Spleen (tissue), 11 donors: ENCODE data around the gene HARS2. TPM values are rescaled to one million over a fixed set of nuclear protein-coding genes. Genes with fewer than 3 reads are reported as not detected.

Experiments used
- DNase-seq: peaks from one replicate; pipeline ENCODE4 v3.0.0-alpha.2; 2020
- H3K27ac ChIP-seq, 8 donors: fragments of 200-600 bp; sonication (generic) in 7 of 8; 1 replicate in 4 of 8; 2 replicates in 4 of 8; pipeline versions ENCODE4 v1.5.0 to v1.8.0; 2016 to 2021; ENCODE audit warnings: inconsistent platforms in 4 of 8, mild to moderate bottlenecking in 4 of 8, moderate library complexity in 1 of 8
- H3K27me3 ChIP-seq, 7 donors: fragments of 200-600 bp; sonication (generic) in 6 of 7; replicated peaks in 1 of 7; 1 replicate in 4 of 7; 2 replicates in 3 of 7; pipeline versions ENCODE4 v1.5.0 to v1.8.0; 2016 to 2021; ENCODE audit warnings: inconsistent platforms in 3 of 7, mild to moderate bottlenecking in 1 of 7
- H3K36me3 ChIP-seq, 6 donors: fragments of 200-600 bp; sonication (generic) in 5 of 6; 1 replicate in 4 of 6; 2 replicates in 2 of 6; pipeline versions ENCODE4 v1.5.0 to v1.8.0; 2016 to 2021; ENCODE audit warnings: inconsistent platforms in 2 of 6
- H3K4me1 ChIP-seq, 6 donors: fragments of 200-600 bp; sonication (generic) in 5 of 6; 1 replicate in 3 of 6; 2 replicates in 3 of 6; pipeline versions ENCODE4 v1.5.0 to v1.8.0; 2016 to 2021; ENCODE audit warnings: inconsistent platforms in 3 of 6
- H3K4me3 ChIP-seq, 8 donors: fragments of 200-600 bp; sonication (generic) in 7 of 8; 1 replicate in 4 of 8; 2 replicates in 4 of 8; pipeline versions ENCODE4 v1.5.0 to v1.8.0; 2016 to 2021; ENCODE audit warnings: inconsistent platforms in 4 of 8, mild to moderate bottlenecking in 4 of 8, moderate library complexity in 2 of 8
- H3K9me3 ChIP-seq, 8 donors: fragments of 200-600 bp; sonication (generic) in 7 of 8; 1 replicate in 4 of 8; 2 replicates in 4 of 8; pipeline versions ENCODE4 v1.5.0 to v1.8.0; 2016 to 2021; ENCODE audit warnings: inconsistent platforms in 4 of 8
- CTCF ChIP-seq, 11 experiments: fragments of 200-600 bp in 7 of 11; fragments of 450-650 bp in 4 of 11; sonication (generic) in 4 of 11; IDR thresholded peaks in 8 of 11; conservative IDR thresholded peaks in 3 of 11; 1 replicate in 7 of 11; 2 replicates in 4 of 11; pipeline versions ENCODE4 v1.4.0 to v1.8.0; 2016 to 2021; ENCODE audit warnings: antibody characterized with exemption in 11 of 11, inconsistent platforms in 4 of 11, mild to moderate bottlenecking in 1 of 11
- POLR2A ChIP-seq, 3 donors: fragments of 450-650 bp; IDR thresholded peaks; one replicate each; pipeline ENCODE4 v1.5.1; 2017; ENCODE audit warnings: antibody characterized with exemption in 3 of 3, mild to moderate bottlenecking in 1 of 3
- POLR2AphosphoS5 ChIP-seq, 3 donors: sonication (generic); formaldehyde crosslinking; IDR thresholded peaks; one replicate each; pipeline ENCODE4 v1.5.1; 2017; ENCODE audit warnings: antibody characterized with exemption in 3 of 3
- WGBS, 5 donors: extraction: QIAGEN DNeasy Blood & Tissue Kit in 3 of 5; methylation state at CpG; one replicate each; pipeline versions ENCODE4 v1.1.5 to v1.1.7; 2013 to 2018; 5-methylcytosine and 5-hydroxymethylcytosine counted together
- intact Hi-C: fragments of 100-400 bp; cut with DNase I; formaldehyde crosslinking; loops from one replicate; pipeline ENCODE4 v1.15.0; 2023; ENCODE audit warnings: low total_unique reads
- polyA plus RNA-seq, 3 donors: library from polyadenylated mRNA; stranded (reverse); fragments of 200-250 nt; gene quantifications; one replicate each; pipeline ENCODE4 v1.2.1, GENCODE V29; 2013
- total RNA-seq, 7 donors: library from RNA; depleted of rRNA in 3 of 7; stranded (reverse); fragments of >200 nt in 3 of 7; fragmentation: NEBNext Ultra II Directional in 4 of 7; extraction: Animal tissue kit (Norgen Biotek cat#: 25700) in 4 of 7; gene quantifications; one replicate each; pipeline versions ENCODE4 v1.1.0 to v1.2.1, GENCODE V29; 2016 to 2021
- donor health status: healthy with polysubstance abuse.
- donor health status: DM: no; HTN: no; CAD: no; lungs with moderate emphysema.
- donor health status: DM: no; HTN: no; CAD: no.
- donor health status: Bipolar disorder and iron deficiency.
- donor health status: healthy.
- donor health status: DM: no; HTN: no; CAD: no.
- donor health status: DM: yes; HTN: yes; CAD: no.

Gene HARS2
- total and polyA plus RNA-seq, 10 donors: 16.5 to 40.8 (median 36.1) TPM

- intact Hi-C loops: no loop called here
Measured at GRCh38 chr5:140690376-140690932, 801 bp upstream of the HARS2 start.

GRCh38 chr5:140694276-140694675 is 3.0 kb downstream of the HARS2 start:
- H3K36me3 ChIP-seq: peaks cover 2 to 68% (median 61%) of the 10 kb centered on the region in 6 donors
- H3K4me1 ChIP-seq: peaks cover 17 to 51% (median 39%) of the 10 kb centered on the region in 6 donors
- no peak for DNase-seq
- no peak overlapping the region for H3K4me3 ChIP-seq
- WGBS, 5 donors: 82 to 88% (median 86%) methylated on average over 5 of the region's 5 CpGs
- no peak overlapping the region for H3K27ac ChIP-seq
- TF ChIP-seq POLR2A (IDR thresholded peaks at IDR 0.05) (no peak), CTCF (IDR thresholded peaks at IDR 0.05 in 8 of 11, conservative IDR thresholded peaks at IDR 0.05 in 3 of 11) (no peak), POLR2AphosphoS5 (IDR thresholded peaks at IDR 0.05) (no peak)
- intact Hi-C loops: no loop called here
- no peaks in the 10 kb centered on the region for H3K27me3 ChIP-seq
- no peaks in the 10 kb centered on the region for H3K9me3 ChIP-seq

More at GRCh38 chr5:140690376-140690932, 801 bp upstream of the HARS2 start:
- WGBS, 5 donors: 52 to 64% (median 54%) methylated on average over 8 of the region's 8 CpGs
- H3K27me3 ChIP-seq: no peaks in the 10 kb centered on the region
- no peak for DNase-seq
- TF ChIP-seq POLR2A (IDR thresholded peaks at IDR 0.05): no peak
- no peak for TF ChIP-seq POLR2AphosphoS5 (IDR thresholded peaks at IDR 0.05)
- TF ChIP-seq CTCF (IDR thresholded peaks at IDR 0.05 in 8 of 11, conservative IDR thresholded peaks at IDR 0.05 in 3 of 11): no peak
- H3K4me3 ChIP-seq: peak overlapping the region; percentile 82 to 95 (median 92)
- H3K36me3 ChIP-seq: peaks cover 0 to 67% (median 41%) of the 10 kb centered on the region in 6 donors
- H3K27ac ChIP-seq: peak overlapping the region; percentile 83 to 95 (median 90)
- H3K4me1 ChIP-seq: peaks cover 17 to 66% (median 39%) of the 10 kb centered on the region in 6 donors
- no peaks in the 10 kb centered on the region for H3K9me3 ChIP-seq

DNA sequence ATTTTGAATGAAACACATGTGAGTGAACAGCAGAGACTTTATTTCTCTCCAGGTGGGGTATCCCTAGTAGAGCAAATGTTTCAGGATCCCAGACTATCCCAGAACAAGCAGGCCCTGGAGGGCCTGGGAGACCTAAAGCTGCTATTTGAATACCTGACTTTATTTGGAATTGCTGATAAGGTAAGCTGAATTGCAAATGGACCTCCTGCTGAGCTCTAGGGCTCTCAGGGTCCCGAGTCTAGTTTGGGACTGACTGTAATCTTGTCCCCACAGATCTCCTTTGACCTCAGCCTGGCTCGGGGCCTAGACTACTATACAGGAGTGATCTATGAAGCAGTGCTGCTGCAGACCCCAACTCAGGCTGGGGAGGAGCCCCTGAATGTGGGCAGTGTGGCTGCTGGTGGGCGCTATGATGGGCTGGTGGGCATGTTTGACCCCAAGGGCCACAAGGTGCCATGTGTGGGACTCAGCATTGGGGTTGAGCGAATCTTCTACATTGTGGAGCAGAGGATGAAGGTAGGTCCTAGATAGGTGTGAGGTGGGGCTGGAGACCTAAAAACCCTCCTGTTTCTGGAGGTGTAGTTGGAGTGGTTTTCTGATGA is 5.7 kb downstream of the HARS2 start:
- H3K4me1 ChIP-seq: peaks cover 15 to 52% (median 40%) of the 10 kb centered on the region in 6 donors
- no peak overlapping the region for H3K4me3 ChIP-seq
- DNase-seq: no peak
- no peak for TF ChIP-seq CTCF (IDR thresholded peaks at IDR 0.05 in 8 of 11, conservative IDR thresholded peaks at IDR 0.05 in 3 of 11)
- TF ChIP-seq POLR2A (IDR thresholded peaks at IDR 0.05): no peak
- no peak for TF ChIP-seq POLR2AphosphoS5 (IDR thresholded peaks at IDR 0.05)
- H3K9me3 ChIP-seq: no peaks in the 10 kb centered on the region
- H3K27me3 ChIP-seq: no peaks in the 10 kb centered on the region
- no peak overlapping the region for H3K27ac ChIP-seq
- WGBS, 5 donors: 94 to 100% (median 96%) methylated on average over 3 to 4 of the region's 4 CpGs
- intact Hi-C loops: no loop called here
- peaks cover 2 to 80% (median 64%) of the 10 kb centered on the region in 6 donors for H3K36me3 ChIP-seq
